Measurements from ENCODE around the gene POU2F2. TPM values are rescaled to one million over a fixed set of nuclear protein-coding genes. Genes with fewer than 3 reads are reported as not detected.

POU2F2 gene
- total RNA-seq: 10 to 100 TPM; 17.7 to 40.4 TPM

DNA sequence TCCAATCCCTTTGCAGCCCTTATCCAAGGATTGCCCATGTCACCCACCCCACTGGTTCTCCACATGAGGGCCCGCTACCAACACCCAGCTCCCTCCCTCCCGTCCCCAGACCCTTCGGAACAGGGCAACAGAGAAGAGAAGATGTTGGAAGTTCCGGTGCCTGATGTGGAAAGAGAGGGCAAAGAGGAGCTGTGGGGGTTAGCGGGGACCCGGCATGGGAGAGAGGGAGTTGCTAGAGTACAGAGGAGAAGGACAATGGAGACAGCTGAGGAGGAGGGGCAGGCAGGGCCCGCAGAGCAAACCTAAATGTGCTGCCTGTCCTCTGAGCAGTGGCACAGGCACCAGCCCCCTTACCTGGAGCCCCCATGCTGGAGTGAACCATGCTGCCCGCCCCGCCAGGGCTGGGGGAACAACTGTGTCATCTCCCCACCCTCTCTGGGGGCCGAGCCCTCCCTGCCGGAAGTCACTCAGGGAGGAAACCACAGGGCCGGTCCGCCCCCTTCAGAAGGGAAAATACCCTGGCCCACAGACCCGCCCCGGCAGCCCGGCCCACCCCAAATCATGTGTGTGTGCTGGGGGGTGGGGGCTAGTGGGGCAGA, at the start of gene POU2F2:
Gene POU2F2, minus strand, starts transcription at position 417 of the 599 bp plus-strand sequence. Its CDS starts 35 bp downstream, at position 382.
- peak; percentile 92 for DNase-seq
- no peaks in the 10 kb centered on the region for H3K9me3 Mint-ChIP-seq (ENCODE audit: low read depth)
- H3K27ac Mint-ChIP-seq: peak within 1 kb of the TSS; percentile 77
- H3K27me3 Mint-ChIP-seq: no peaks in the 10 kb centered on the region
- no peaks in the 10 kb centered on the region for H3K36me3 Mint-ChIP-seq
- ATAC-seq: peak; percentile 80
- peak within 1 kb of the TSS; percentile 70 for H3K4me3 Mint-ChIP-seq
- peaks cover 53% of the 10 kb centered on the region for H3K4me1 Mint-ChIP-seq
- CTCF ChIA-PET: interaction anchor here (0.6 to 7.7 kb wide), 41 partner anchors 8 to 425 kb away, joined by 3 to 79 read pairs (median 5); partner anchors contain the start of genes DEDD2, GSK3A, PAFAH1B3 and PRR19

DNA sequence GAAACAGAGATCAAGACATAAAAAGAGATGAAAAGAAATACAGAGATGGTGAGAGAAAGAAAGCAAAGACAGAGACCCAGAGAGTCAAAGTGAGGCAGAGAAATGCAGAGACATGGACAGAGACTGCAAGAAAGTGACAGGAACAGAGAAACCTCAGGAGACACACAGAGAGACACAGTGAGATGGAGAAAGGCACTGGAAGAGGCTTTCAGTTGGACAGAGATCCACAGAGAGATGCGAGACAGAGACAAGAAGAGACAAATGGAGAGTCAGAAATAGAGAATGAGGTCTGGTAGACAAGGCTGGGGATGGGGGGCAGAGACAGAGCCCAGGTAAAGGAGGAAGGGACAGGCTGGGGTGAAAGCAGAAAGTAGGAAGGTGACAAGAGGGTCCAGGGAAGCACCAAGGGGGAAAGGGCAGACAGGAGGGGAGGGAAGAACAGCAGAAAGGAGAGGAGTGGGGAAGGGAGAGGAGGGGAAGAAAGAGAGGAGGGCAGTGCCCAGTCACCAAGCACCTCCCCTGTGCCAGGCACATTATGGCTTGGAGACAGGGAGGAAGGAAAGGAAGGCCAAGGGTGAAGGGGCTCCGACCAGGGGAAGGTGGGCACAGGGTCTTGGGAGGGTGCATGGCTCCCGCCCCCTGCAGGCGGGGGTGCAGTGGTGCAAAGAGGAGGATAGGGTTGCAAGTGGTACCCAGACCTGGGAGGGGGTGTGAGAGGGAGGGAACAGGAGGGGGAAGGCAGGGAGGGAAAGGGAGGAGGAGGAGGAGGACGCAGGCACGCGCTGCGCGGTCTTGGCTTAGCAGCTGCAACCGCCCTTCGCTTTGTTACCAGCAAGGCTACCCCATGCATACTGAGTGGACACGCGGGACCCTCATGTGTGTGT, 46.8 kb upstream of the POU2F2 start:
- no peak for DNase-seq
- CTCF ChIA-PET: no interaction called here
- H3K36me3 Mint-ChIP-seq: no peaks in the 10 kb centered on the region
- peaks cover 17% of the 10 kb centered on the region for H3K4me1 Mint-ChIP-seq
- no peak overlapping the region for H3K27ac Mint-ChIP-seq
- peaks cover 28% of the 10 kb centered on the region for H3K27me3 Mint-ChIP-seq
- H3K9me3 Mint-ChIP-seq (ENCODE audit: low read depth): no peaks in the 10 kb centered on the region
- no peak overlapping the region for H3K4me3 Mint-ChIP-seq
- no peak for ATAC-seq

DNA sequence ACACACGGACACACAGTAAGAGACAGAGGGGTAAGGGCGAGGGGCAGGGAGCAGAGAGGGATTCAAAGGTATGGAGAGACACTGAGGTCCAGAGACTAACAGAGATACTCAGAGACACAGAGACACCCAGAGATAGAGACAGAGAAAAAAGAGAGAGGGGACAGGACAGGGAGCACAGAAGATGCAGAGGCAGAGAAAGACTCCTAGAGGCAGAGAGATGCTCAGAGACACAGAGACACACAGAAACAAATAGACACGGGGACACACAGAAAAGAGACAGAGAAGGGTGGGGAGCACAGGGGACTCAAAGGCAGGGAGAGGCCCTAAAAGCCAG, 45.4 kb upstream of the POU2F2 start:
- H3K27me3 Mint-ChIP-seq: peaks cover 31% of the 10 kb centered on the region
- peaks cover 9% of the 10 kb centered on the region for H3K4me1 Mint-ChIP-seq
- H3K36me3 Mint-ChIP-seq: no peaks in the 10 kb centered on the region
- H3K4me3 Mint-ChIP-seq: no peak overlapping the region
- no peak for DNase-seq
- no peak for ATAC-seq
- H3K9me3 Mint-ChIP-seq (ENCODE audit: low read depth): no peaks in the 10 kb centered on the region
- CTCF ChIA-PET: interaction anchor here (0.6 to 3.5 kb wide), 8 partner anchors 12 to 262 kb away, joined by 3 to 29 read pairs (median 12); partner anchors contain the start of gene POU2F2
- H3K27ac Mint-ChIP-seq: no peak overlapping the region

DNA sequence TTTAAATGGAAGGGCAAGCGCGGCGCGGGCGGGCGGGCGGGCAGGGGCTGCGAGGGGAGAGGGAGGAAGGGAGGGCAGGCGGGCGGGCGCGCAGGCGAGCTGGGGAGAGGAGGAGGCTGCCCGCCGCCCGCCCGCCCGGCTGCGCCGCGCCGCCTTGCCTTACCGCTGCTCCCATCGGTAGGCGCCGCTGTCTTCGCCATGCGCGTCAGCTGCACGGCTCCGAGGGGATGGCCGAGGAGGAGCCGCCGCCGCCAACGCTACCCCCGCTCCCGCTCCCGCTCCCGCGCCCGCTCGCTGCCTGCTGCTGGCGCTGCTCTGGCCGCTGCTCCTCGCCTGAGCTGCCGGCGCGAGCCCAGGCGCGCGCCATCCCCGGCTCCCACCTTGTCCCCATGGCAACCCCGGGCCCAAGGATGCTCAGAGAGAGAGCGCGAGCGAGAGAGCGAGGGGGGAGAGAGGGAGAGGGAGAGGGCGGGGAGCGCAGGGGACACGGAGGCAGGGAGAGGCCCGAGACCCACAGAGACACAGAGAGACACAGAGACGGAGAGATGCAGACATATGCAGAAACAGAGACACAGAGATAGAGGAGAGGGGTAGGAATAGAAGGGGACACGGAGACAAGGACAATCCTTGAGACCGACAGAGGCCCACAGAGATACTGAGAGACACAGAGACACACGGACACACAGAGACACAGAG, 44.9 kb upstream of the POU2F2 start:
- no peaks in the 10 kb centered on the region for H3K36me3 Mint-ChIP-seq
- no peak overlapping the region for H3K4me3 Mint-ChIP-seq
- H3K27me3 Mint-ChIP-seq: peaks cover 31% of the 10 kb centered on the region
- DNase-seq (peak; percentile 80), ATAC-seq (peak; percentile 94)
- peaks cover 9% of the 10 kb centered on the region for H3K4me1 Mint-ChIP-seq
- no peak overlapping the region for H3K27ac Mint-ChIP-seq
- CTCF ChIA-PET: interaction anchor here (0.6 to 3.5 kb wide), 21 partner anchors 8 to 263 kb away, joined by 3 to 29 read pairs (median 5); partner anchors contain the start of genes GSK3A and POU2F2
- no peaks in the 10 kb centered on the region for H3K9me3 Mint-ChIP-seq (ENCODE audit: low read depth)

DNA sequence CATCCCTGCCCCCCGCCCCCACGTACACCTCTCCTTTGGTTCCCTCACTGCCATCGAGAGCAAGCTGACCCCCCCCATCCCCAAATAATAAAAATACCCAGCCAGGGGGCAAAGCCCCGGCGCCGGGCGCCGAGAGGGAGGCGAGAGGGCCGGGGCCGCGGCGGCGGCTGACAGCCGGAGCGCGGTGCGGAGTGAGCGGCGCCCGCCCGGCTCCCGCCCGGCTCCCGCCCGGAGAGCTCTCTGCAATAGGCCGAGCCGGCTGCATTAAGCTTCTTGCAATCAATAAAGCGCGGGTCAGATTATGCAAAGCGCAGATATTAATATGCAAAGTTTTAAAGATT, 44.4 kb upstream of the POU2F2 start:
- H3K9me3 Mint-ChIP-seq (ENCODE audit: low read depth): no peaks in the 10 kb centered on the region
- H3K4me3 Mint-ChIP-seq: peak overlapping the region; percentile 75
- H3K27ac Mint-ChIP-seq: no peak overlapping the region
- peaks cover 31% of the 10 kb centered on the region for H3K27me3 Mint-ChIP-seq
- CTCF ChIA-PET: interaction anchor here (0.7 to 3.5 kb wide), 20 partner anchors 9 to 263 kb away, joined by 3 to 29 read pairs (median 5); partner anchors contain the start of genes GSK3A and POU2F2
- DNase-seq: no peak
- no peaks in the 10 kb centered on the region for H3K36me3 Mint-ChIP-seq
- peaks cover 9% of the 10 kb centered on the region for H3K4me1 Mint-ChIP-seq
- peak; percentile 66 for ATAC-seq

DNA sequence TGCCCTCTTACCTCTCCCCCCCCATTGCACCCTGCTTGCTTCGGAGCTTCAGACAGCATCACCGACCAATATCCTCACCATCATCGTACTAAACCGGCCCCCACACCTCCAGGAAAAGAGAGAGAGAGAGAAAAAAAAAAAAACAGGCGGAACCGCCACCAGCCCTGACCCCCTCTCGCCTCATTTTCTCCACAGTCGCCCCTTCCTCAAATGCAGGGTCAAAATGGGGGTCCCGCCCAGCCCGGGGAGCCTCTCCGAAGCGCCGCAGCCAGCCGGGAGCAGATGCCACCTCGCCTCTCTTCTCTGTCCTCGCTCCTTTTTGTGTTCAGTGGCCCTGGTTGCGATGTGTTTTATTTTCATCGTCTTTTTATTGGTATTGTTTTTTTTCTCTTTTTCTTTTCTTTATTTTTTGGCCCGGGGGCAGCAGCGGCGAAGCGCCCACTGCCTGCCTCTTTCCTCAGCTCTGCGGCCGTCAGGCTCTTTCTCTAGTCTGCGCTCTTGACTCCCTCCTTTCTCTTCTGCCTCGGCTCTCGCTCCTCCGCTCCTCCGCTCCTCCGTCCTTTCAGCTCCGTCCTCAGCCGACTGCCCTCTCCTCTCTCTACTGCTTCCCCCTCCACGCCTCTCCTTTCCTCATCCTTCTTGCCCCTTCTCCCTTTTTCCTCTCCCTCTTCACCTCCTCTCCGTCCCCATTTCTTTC, 43.9 kb upstream of the POU2F2 start:
- DNase-seq: no peak
- H3K27ac Mint-ChIP-seq: peak overlapping the region; percentile 25
- H3K36me3 Mint-ChIP-seq: no peaks in the 10 kb centered on the region

DNA sequence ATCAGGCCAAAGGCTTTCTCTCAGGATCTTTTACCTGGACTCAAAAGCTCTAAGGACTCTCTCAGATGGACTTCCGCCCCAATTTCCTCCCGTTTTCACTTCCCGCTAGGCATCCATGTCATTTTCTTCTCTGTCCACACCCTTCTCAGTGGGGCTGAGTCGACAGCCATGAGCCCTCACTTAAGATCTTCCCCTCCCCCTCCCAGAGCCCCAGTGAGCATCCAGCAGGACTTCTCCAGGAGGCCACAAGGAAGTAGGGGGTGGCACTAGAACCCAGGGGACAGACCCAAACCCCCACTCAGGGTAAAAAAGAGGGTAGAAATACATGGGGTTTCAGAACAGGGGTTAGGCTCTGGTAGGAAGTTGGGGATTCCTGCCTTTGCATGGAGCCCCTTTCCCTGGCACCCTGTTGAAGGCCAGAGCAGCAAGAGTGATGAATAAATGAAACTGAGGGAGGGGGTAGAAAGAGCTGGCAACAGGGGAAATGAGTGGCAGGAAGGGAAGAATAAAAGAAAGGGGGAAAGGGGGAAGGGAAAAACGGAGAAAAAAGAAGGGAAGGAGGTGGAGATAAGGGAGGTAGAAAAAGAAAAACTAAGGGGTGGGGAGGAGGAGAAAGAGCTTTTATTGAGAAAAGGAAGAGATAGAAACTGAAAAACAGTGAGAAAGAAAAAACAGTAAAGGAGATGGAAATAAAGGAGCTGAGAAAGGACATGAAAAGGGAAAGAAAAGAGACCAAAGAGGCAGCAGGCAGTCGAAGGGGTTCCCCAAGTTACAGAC, 42.9 kb upstream of the POU2F2 start:
- Mint-ChIP-seq H3K27me3 (peaks cover 30% of the 10 kb centered on the region), H3K4me1 (peaks cover 9% of the 10 kb centered on the region), H3K36me3 (no peaks in the 10 kb centered on the region), H3K27ac (no peak overlapping the region), H3K9me3 (ENCODE audit: low read depth) (no peaks in the 10 kb centered on the region), H3K4me3 (peak overlapping the region; percentile 75)
- CTCF ChIA-PET: interaction anchor here (0.6 to 3.5 kb wide), 18 partner anchors 9 to 127 kb away, joined by 3 to 29 read pairs (median 5); partner anchors contain the start of genes GSK3A, PAFAH1B3, POU2F2 and PRR19
- ATAC-seq (no peak), DNase-seq (no peak)

More for the DNA sequence above, 43.9 kb upstream of the POU2F2 start:
- Mint-ChIP-seq H3K4me1 (peaks cover 9% of the 10 kb centered on the region), H3K9me3 (ENCODE audit: low read depth) (no peaks in the 10 kb centered on the region), H3K27me3 (peaks cover 31% of the 10 kb centered on the region), H3K4me3 (peak overlapping the region; percentile 75)
- CTCF ChIA-PET: interaction anchor here (0.7 to 3.5 kb wide), 26 partner anchors 10 to 130 kb away, joined by 3 to 29 read pairs (median 4); partner anchors contain the start of genes GSK3A, PAFAH1B3, POU2F2 and PRR19
- ATAC-seq: peak; percentile 56

GRCh38 chr19:42174188-42174587, 41.9 kb upstream of the POU2F2 start:
- Mint-ChIP-seq H3K4me1 (peaks cover 9% of the 10 kb centered on the region), H3K9me3 (ENCODE audit: low read depth) (no peaks in the 10 kb centered on the region), H3K4me3 (no peak overlapping the region), H3K27ac (no peak overlapping the region), H3K27me3 (peaks cover 23% of the 10 kb centered on the region), H3K36me3 (no peaks in the 10 kb centered on the region)
- ATAC-seq (no peak), DNase-seq (no peak)
- CTCF ChIA-PET: interaction anchor here (3.5 kb wide), 1 partner anchor 42 kb away, joined by 29 read pairs; the partner anchor contains the start of gene POU2F2

- H3K27me3 Mint-ChIP-seq: peaks cover 23% of the 10 kb centered on the region
- DNase-seq: no peak
- H3K4me3 Mint-ChIP-seq: no peak overlapping the region
- no peaks in the 10 kb centered on the region for H3K36me3 Mint-ChIP-seq
- H3K27ac Mint-ChIP-seq: no peak overlapping the region
- no peak for ATAC-seq
- H3K9me3 Mint-ChIP-seq (ENCODE audit: low read depth): no peaks in the 10 kb centered on the region
- peaks cover 9% of the 10 kb centered on the region for H3K4me1 Mint-ChIP-seq
- CTCF ChIA-PET: no interaction called here
Measured at GRCh38 chr19:42173695-42174094, 41.4 kb upstream of the POU2F2 start.

DNA sequence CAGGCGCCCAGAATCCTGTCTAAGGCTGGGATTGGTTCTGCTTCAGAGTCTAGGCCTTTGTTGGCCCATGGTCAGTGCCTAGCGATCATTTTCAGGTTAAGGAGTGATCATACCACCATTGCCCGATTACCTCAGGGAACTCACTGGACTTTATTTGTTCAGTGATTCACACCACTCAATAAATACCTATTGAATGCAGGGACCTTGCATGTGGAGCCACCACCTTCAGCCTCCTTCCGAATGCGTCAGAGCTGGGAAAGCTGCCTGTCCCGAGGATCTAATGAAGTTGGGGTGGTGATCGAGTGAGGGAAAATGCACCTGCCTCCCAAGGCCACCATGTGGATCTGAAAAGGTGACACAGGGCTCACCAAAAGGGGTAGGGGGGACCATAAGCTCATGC, 40.0 kb upstream of the POU2F2 start:
- DNase-seq (no peak), ATAC-seq (no peak)
- H3K27ac Mint-ChIP-seq: no peak overlapping the region
- CTCF ChIA-PET: no interaction called here
- H3K27me3 Mint-ChIP-seq: peaks cover 23% of the 10 kb centered on the region
- H3K4me1 Mint-ChIP-seq: peaks cover 9% of the 10 kb centered on the region
- H3K36me3 Mint-ChIP-seq: no peaks in the 10 kb centered on the region
- H3K9me3 Mint-ChIP-seq (ENCODE audit: low read depth): no peaks in the 10 kb centered on the region
- H3K4me3 Mint-ChIP-seq: no peak overlapping the region

GRCh38 chr19:42170715-42171114, 38.5 kb upstream of the POU2F2 start:
- ATAC-seq (no peak), DNase-seq (no peak)
- H3K36me3 Mint-ChIP-seq: no peaks in the 10 kb centered on the region
- peaks cover 3% of the 10 kb centered on the region for H3K4me1 Mint-ChIP-seq
- CTCF ChIA-PET: no interaction called here
- no peaks in the 10 kb centered on the region for H3K9me3 Mint-ChIP-seq (ENCODE audit: low read depth)
- H3K27ac Mint-ChIP-seq: no peak overlapping the region
- H3K4me3 Mint-ChIP-seq: no peak overlapping the region
- H3K27me3 Mint-ChIP-seq: peaks cover 19% of the 10 kb centered on the region

Data from activated CD8-positive, alpha-beta memory T cell treated with anti-CD3 and anti-CD28 coated beads, Interleukin-2, amount 10 ng/mL, durations not matched to agents 7 days and 5 days (primary cell).